HUES6 (cell line): ENCODE results near the gene BNIP2.
A peak's percentile ranks its signal among the peaks of the same experiment; 100 is the strongest.

ENCODE experiments used
- H3K27ac ChIP-seq: 2 replicates; pipeline ENCODE4 v1.7.0; 2013; ENCODE audit warnings: low read depth, mild to moderate bottlenecking, low read length, inconsistent platforms
- H3K27me3 ChIP-seq: 2 replicates; pipeline ENCODE4 v1.6.1; 2013; ENCODE audit warnings: low read length; ENCODE audit not compliant: control insufficient read depth, insufficient read depth
- H3K36me3 ChIP-seq: 2 replicates; pipeline ENCODE4 v1.6.1; 2013; ENCODE audit warnings: low read length; ENCODE audit not compliant: control insufficient read depth, insufficient read depth
- H3K4me1 ChIP-seq: 2 replicates; pipeline ENCODE4 v1.6.1; 2013; ENCODE audit warnings: low read length; ENCODE audit not compliant: control insufficient read depth, insufficient read depth
- H3K4me3 ChIP-seq: 2 replicates; pipeline ENCODE4 v1.5.1; 2013; ENCODE audit warnings: low read depth, low read length
- H3K9ac ChIP-seq: one replicate; pipeline ENCODE4 v1.6.1; 2013; ENCODE audit warnings: mild to moderate bottlenecking, low read length
- H3K9me3 ChIP-seq: 2 replicates; pipeline ENCODE4 v1.6.1; 2013; ENCODE audit warnings: low read depth, low read length; ENCODE audit not compliant: control insufficient read depth, insufficient read depth

BNIP2 gene

DNA sequence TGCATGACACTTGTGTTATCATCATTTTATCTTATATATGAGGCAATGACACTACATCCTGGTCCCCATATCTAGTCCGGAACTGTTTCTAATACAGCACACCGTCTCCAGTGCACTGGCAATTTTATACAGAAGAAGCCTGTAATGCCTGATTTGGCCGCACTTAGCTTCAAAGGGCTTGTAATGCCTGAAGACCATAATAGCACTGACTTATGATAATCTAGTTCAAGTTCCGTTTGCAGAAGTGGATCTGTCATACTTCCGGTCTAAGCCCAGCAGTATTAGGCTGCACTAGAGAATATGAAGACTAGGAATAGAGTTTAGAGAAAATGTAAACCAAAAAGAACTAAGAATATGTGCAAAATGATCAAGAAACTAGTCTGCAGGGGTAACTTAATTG lies 1.3 kb downstream of the BNIP2 start:
- H3K27me3 ChIP-seq, result peaks cover 24% of the 10 kb centered on the region
- no peak overlapping the region for H3K9ac ChIP-seq
- H3K36me3 ChIP-seq, result peaks cover 16% of the 10 kb centered on the region
- H3K27ac ChIP-seq, result no peak overlapping the region
- H3K9me3 ChIP-seq, result no peaks in the 10 kb centered on the region
- H3K4me1 ChIP-seq, result peaks cover 5% of the 10 kb centered on the region; the same call in 1 of the 2 replicates
- peak overlapping the region; percentile 99 for H3K4me3 ChIP-seq

DNA sequence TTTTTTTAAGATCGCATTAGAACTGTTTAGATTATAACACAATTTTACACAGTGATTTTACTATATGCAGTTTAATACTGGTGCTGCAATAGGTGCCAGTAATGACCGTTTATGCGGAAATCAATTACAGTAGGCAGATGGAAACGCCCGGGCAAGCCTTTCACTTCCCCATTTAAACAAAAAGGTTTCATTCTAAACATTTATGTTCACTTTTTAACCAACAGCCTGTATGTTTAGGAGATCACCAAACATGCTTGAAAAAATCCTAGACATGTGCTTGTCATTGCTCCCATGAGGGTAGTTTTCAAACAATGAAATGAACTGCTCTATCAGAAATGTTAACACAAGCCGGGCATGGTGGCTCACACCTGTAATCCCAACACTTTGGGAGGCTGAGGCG lies 2.7 kb downstream of the BNIP2 start:
- Histone ChIP-seq H3K36me3 (peaks cover 27% of the 10 kb centered on the region), H3K27ac (no peak overlapping the region), H3K4me1 (peaks cover 5% of the 10 kb centered on the region; the same call in 1 of the 2 replicates)

DNA sequence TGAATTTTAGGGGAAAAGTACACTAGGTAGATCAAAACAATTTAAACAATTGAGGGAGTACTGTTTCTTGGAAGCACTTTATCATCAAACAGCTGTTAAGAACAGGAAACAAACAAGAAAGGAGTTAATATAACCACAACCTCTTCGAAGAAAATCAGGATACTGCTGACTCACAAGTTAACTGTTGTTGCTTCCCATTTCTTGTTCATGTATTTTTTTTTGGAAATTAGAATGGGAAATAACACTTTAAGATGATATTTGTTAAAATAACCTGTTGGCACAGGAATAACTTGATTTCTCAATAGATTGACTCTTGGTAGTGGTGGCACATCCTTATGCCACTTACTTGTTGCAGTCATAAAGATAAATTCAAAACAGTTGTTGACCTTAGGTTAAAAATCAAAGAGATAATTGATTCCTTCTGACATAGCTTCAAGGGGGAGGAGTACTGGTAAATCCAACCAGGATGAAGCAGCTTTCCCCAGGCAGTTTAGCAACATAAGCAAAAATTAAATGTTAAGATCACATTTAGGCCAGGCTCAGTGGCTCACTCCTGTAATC lies 3.3 kb downstream of the BNIP2 start:
- H3K9me3 ChIP-seq, result no peaks in the 10 kb centered on the region
- H3K36me3 ChIP-seq, result peaks cover 32% of the 10 kb centered on the region
- H3K9ac ChIP-seq, result no peak overlapping the region
- no peak overlapping the region for H3K27ac ChIP-seq
- H3K4me1 ChIP-seq, result peaks cover 5% of the 10 kb centered on the region; the same call in 1 of the 2 replicates
- H3K27me3 ChIP-seq, result peaks cover 9% of the 10 kb centered on the region
- no peak overlapping the region for H3K4me3 ChIP-seq

More for the DNA sequence above, 2.7 kb downstream of the BNIP2 start:
- H3K9me3 ChIP-seq, result no peaks in the 10 kb centered on the region
- no peak overlapping the region for H3K9ac ChIP-seq
- H3K27me3 ChIP-seq, result peaks cover 15% of the 10 kb centered on the region
- H3K4me3 ChIP-seq, result no peak overlapping the region

DNA sequence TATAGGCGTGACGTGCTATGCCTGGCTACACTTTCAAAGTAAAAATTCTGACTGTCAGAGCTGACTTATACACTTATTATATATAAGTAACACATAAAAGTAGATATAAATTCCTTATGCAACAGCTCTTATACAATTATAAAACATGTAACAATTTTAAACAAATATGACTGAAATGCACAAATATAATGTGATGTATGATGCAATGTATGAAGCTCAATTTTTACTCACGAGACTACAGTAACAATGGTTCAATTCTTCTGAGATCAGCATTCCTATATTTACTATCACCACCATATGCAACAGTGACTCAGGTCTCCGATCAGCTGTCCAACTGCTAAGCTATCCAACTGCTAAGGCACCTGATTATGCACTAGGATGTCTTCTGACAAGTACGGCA lies 8.2 kb downstream of the BNIP2 start:
- H3K9me3 ChIP-seq, result no peaks in the 10 kb centered on the region
- H3K4me3 ChIP-seq, result no peak overlapping the region
- H3K36me3 ChIP-seq, result peaks cover 73% of the 10 kb centered on the region
- H3K27me3 ChIP-seq, result no peaks in the 10 kb centered on the region
- H3K27ac ChIP-seq, result no peak overlapping the region
- H3K9ac ChIP-seq, result no peak overlapping the region
- no peaks in the 10 kb centered on the region for H3K4me1 ChIP-seq

DNA sequence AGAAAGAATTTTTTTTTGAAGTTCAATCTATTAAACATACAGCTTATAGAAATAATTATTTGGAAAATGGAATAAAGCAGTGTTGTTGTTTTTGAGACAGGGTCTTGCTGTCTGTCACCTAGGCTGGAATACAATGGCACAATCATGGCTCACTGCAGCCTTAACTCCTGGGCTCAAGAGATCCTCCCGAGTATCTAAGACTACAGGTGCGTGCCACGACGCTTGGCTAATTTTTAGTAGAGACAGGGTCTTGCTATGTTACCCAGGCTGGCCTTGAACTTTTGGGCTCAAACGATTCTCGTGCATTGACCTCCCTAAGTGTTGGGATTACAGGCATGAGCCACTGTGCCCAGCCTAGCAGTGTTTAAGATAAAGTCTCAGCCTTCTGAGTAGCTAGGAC lies 8.8 kb downstream of the BNIP2 start:
- Histone ChIP-seq H3K9me3 (no peaks in the 10 kb centered on the region), H3K4me3 (no peak overlapping the region), H3K9ac (no peak overlapping the region), H3K36me3 (peaks cover 75% of the 10 kb centered on the region), H3K27ac (no peak overlapping the region), H3K27me3 (no peaks in the 10 kb centered on the region), H3K4me1 (no peaks in the 10 kb centered on the region)

DNA sequence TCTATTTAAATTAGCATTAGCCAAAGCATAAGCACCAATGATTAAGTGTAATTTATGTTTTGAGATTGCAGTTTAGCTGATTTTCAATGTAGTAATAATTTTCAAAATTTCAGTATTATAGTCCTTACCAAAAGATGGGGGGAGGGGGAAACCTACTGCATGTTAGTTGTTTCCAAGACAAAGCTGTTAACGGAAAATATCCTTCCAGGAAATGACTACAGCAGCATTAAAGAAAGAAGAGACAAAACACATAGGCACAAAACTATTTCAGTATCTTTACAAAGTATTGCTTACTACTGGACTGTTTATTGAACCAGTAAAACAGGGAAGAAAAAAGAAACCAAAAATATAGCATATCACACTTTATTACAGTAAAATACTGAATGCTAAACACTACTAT lies 10.5 kb downstream of the BNIP2 start:
- Histone ChIP-seq H3K27me3 (no peaks in the 10 kb centered on the region), H3K4me3 (no peak overlapping the region), H3K9me3 (no peaks in the 10 kb centered on the region), H3K36me3 (peaks cover 88% of the 10 kb centered on the region), H3K9ac (no peak overlapping the region), H3K27ac (no peak overlapping the region), H3K4me1 (no peaks in the 10 kb centered on the region)

DNA sequence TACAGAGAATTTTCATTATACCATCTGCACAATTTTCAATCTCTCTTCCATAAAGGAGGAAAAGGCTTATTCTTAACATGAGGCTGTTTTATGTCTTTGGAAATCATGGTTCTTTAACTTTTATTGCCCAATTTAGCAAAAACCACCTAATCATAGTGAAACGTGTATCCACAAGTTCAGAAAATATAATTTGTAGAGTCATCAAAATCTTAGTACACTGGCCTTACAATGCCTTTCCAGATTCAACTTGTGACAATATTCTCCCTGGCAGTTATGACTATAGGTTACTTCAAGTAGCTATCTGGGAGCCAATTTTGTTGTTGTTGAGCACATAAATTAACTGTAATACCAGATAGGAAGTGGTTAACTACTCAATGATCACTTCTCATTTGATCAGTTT lies 10.9 kb downstream of the BNIP2 start:
- Histone ChIP-seq H3K27ac (no peak overlapping the region), H3K36me3 (peaks cover 93% of the 10 kb centered on the region), H3K4me1 (no peaks in the 10 kb centered on the region), H3K9ac (no peak overlapping the region), H3K9me3 (no peaks in the 10 kb centered on the region), H3K27me3 (no peaks in the 10 kb centered on the region), H3K4me3 (no peak overlapping the region)

DNA sequence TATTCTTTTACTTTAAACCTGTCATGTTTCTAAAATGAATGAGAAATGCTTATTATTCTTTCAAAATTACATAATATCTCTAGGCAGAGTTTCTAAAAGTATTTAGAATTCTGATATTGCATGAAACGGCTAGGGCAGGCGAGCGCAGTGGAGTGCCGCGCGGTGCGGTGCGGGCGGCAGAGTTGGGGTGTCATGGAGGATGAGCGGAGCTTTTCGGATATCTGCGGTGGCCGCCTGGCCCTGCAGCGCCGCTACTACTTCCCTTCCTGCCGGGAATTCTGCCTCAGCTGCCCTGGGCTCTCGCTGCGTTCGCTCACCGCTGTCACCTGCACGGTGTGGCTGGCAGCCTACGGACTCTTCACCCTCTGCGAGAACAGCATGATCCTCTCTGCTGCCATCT lies 12.6 kb downstream of the BNIP2 start:
- H3K4me3 ChIP-seq, result no peak overlapping the region
- H3K27me3 ChIP-seq, result no peaks in the 10 kb centered on the region
- no peak overlapping the region for H3K9ac ChIP-seq
- H3K4me1 ChIP-seq, result no peaks in the 10 kb centered on the region
- peaks cover 99% of the 10 kb centered on the region for H3K36me3 ChIP-seq
- H3K9me3 ChIP-seq, result no peaks in the 10 kb centered on the region
- H3K27ac ChIP-seq, result no peak overlapping the region

DNA sequence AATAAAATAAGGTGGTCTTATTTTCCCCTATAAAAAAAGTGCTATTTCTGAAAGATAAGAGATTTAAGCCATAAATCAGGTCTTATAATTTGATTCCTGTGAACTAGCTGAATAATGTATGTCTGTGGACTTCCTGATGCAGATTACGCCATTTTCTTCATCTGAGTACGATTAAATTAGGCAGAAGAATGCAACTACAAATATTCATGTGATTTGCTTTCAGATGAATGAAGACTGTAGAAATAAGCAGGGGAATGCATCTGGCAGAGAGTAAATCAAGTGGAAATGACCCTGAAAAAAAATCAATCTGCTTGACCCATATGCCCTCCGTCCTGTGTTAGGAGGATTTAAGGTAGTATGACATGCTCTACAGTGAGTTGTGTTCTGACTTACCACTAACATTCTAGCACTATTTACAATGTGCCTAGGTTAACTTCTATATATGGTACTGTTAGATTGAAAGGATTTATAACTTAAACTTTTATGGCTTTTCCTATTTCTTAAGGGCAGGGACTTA lies 14.7 kb downstream of the BNIP2 start:
- H3K27ac ChIP-seq, result no peak overlapping the region
- no peaks in the 10 kb centered on the region for H3K27me3 ChIP-seq
- H3K4me3 ChIP-seq, result no peak overlapping the region
- peaks cover 96% of the 10 kb centered on the region for H3K36me3 ChIP-seq
- H3K9me3 ChIP-seq, result no peaks in the 10 kb centered on the region
- H3K9ac ChIP-seq, result no peak overlapping the region
- H3K4me1 ChIP-seq, result no peaks in the 10 kb centered on the region

DNA sequence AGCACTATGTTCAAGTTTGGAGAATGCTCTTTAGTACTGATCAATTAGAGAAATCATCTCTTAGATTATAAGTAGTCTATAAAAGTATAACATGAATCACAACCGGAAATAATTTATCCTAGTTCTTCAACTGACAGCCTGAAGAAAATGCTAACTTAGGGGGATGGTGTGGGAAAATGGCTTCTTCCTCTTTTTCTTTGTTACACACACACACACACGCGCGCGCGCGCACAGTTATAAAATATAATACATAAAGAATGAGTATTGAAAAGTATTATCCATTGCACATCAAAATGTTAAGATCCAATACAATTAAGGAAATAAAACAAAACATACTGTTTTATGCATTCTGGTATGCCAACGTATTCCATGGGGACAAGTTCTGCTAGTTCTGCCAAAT lies 20.6 kb downstream of the BNIP2 start:
- H3K27ac ChIP-seq, result no peak overlapping the region
- no peaks in the 10 kb centered on the region for H3K27me3 ChIP-seq
- H3K9ac ChIP-seq, result no peak overlapping the region
- H3K4me1 ChIP-seq, result no peaks in the 10 kb centered on the region
- no peaks in the 10 kb centered on the region for H3K9me3 ChIP-seq
- peaks cover 72% of the 10 kb centered on the region for H3K36me3 ChIP-seq
- H3K4me3 ChIP-seq, result no peak overlapping the region

DNA sequence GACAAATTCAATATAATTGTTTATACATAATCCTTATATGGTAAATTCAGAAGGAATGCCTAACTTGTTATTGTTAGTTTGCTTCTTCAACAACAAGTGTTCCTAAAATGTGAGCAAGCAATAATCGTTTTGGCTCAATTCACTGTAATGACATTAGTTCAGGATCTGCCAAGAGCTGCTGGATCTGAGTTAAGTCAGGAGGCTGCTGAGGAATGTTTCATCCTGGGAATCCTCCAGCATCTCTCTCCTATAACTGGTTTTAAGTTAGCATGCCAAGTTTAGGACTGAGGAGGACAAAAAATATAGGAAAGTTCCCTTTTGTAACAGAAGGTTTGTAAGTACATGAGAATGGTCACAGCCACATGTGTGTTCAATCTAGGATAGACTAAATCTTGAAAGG lies 26.9 kb downstream of the BNIP2 start:
- H3K4me1 ChIP-seq, result no peaks in the 10 kb centered on the region
- H3K4me3 ChIP-seq, result no peak overlapping the region
- no peaks in the 10 kb centered on the region for H3K9me3 ChIP-seq
- H3K27ac ChIP-seq, result no peak overlapping the region
- H3K9ac ChIP-seq, result no peak overlapping the region
- no peaks in the 10 kb centered on the region for H3K27me3 ChIP-seq
- H3K36me3 ChIP-seq, result peaks cover 54% of the 10 kb centered on the region
